ENCODE results near the gene HBS1L.

HBS1L gene

GRCh38 chr6:135094403-135094821, 39.8 kb upstream of the HBS1L start:
- TF ChIP-seq CTCF (IDR thresholded peaks at IDR 0.05; ENCODE audit: control insufficient read depth, extremely low read depth, insufficient read depth), result no peak
- no peak for DNase-seq (ENCODE audit: low read depth)
- no peak overlapping the region for H3K4me3 ChIP-seq (ENCODE audit: low read depth, low read length)

- DNase-seq (ENCODE audit: low read depth), result no peak
- no peak for TF ChIP-seq CTCF (IDR thresholded peaks at IDR 0.05; ENCODE audit: control insufficient read depth, extremely low read depth, insufficient read depth)
Measured at GRCh38 chr6:135093578-135093977, 39.0 kb upstream of the HBS1L start.

GRCh38 chr6:135092724-135093123, 38.1 kb upstream of the HBS1L start:
- no peak for DNase-seq (ENCODE audit: low read depth)
- H3K4me3 ChIP-seq (ENCODE audit: low read depth, low read length), result no peak overlapping the region
- TF ChIP-seq CTCF (IDR thresholded peaks at IDR 0.05; ENCODE audit: control insufficient read depth, extremely low read depth, insufficient read depth), result no peak

More at GRCh38 chr6:135093578-135093977, 39.0 kb upstream of the HBS1L start:
- no peak overlapping the region for H3K4me3 ChIP-seq (ENCODE audit: low read depth, low read length)

- TF ChIP-seq CTCF (IDR thresholded peaks at IDR 0.05; ENCODE audit: control insufficient read depth, extremely low read depth, insufficient read depth), result no peak
- no peak overlapping the region for H3K4me3 ChIP-seq (ENCODE audit: low read depth, low read length)
- no peak for DNase-seq (ENCODE audit: low read depth)
Measured at GRCh38 chr6:135090819-135091218, 36.2 kb upstream of the HBS1L start.

- H3K4me3 ChIP-seq (ENCODE audit: low read depth, low read length), result no peak overlapping the region
- no peak for DNase-seq (ENCODE audit: low read depth)
- TF ChIP-seq CTCF (IDR thresholded peaks at IDR 0.05; ENCODE audit: control insufficient read depth, extremely low read depth, insufficient read depth), result no peak
Measured at GRCh38 chr6:135089901-135090300, 35.3 kb upstream of the HBS1L start.

- no peak overlapping the region for H3K4me3 ChIP-seq (ENCODE audit: low read depth, low read length)
- DNase-seq (ENCODE audit: low read depth), result no peak
- peak; percentile 20; the same call in 1 of the 2 replicates for TF ChIP-seq CTCF (IDR thresholded peaks at IDR 0.05; ENCODE audit: control insufficient read depth, extremely low read depth, insufficient read depth)
Measured at GRCh38 chr6:135088818-135089809, 34.5 kb upstream of the HBS1L start.

All from LNCaP clone FGC (cell line).